GM06990 (cell line): Measurements from ENCODE around the gene JAZF1.

Experiments used
- DNase-seq: peaks from one replicate; pipeline ENCODE4 v3.0.0-alpha.2; 2011; ENCODE audit not compliant: insufficient read length; ENCODE audit errors: extremely low read depth
- H3K27me3 ChIP-seq: replicated peaks from 2 replicates; pipeline ENCODE4 v1.6.0; 2011; ENCODE audit warnings: low read length; ENCODE audit not compliant: control insufficient read depth, insufficient read depth
- H3K36me3 ChIP-seq: 2 replicates; pipeline ENCODE4 v1.5.1; 2011; ENCODE audit warnings: low read length; ENCODE audit not compliant: control insufficient read depth, insufficient read depth
- H3K4me3 ChIP-seq: replicated peaks from 2 replicates; pipeline ENCODE4 v1.5.1; 2011; ENCODE audit warnings: low read depth, mild to moderate bottlenecking, control low read depth, low read length
- TF ChIP-seq, protein P1 (sequence below): IDR thresholded peaks from 2 replicates; pipeline ENCODE4 v1.5.1; 2011; ENCODE audit warnings: low read length, control low read depth, mild to moderate bottlenecking, inconsistent platforms; ENCODE audit not compliant: insufficient read depth, poor library complexity, severe bottlenecking

Gene JAZF1

DNA sequence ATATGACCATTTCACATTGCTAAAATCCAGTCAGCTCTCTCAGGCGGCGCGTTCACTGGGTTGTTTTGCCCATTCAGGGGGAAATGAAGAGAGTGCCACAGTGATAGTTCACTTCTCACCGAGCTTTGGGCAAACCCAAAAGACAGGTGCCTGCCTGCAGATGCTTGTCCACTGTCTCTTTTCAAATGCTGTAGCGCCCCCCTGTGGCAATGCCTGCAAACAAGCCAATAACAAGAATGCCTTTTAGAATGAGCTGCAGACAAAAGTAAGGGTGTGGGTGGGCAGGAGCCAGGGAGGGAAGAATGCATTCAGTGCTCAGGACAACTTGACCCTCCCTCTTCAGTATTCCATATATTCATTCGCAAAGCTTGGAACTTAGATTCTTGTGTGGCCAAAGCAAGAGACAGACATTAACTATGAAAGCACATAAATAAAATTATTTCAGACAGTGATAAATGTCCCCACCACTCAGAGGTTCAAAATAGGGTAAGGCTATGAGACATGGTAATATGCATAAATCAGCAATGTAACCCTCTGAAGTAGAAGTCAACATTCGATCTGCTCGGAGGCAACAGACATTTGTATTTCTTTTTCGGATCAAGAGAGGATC lies 86.9 kb downstream of the JAZF1 start:
- TF ChIP-seq, protein P1, sequence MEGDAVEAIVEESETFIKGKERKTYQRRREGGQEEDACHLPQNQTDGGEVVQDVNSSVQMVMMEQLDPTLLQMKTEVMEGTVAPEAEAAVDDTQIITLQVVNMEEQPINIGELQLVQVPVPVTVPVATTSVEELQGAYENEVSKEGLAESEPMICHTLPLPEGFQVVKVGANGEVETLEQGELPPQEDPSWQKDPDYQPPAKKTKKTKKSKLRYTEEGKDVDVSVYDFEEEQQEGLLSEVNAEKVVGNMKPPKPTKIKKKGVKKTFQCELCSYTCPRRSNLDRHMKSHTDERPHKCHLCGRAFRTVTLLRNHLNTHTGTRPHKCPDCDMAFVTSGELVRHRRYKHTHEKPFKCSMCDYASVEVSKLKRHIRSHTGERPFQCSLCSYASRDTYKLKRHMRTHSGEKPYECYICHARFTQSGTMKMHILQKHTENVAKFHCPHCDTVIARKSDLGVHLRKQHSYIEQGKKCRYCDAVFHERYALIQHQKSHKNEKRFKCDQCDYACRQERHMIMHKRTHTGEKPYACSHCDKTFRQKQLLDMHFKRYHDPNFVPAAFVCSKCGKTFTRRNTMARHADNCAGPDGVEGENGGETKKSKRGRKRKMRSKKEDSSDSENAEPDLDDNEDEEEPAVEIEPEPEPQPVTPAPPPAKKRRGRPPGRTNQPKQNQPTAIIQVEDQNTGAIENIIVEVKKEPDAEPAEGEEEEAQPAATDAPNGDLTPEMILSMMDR, result peak; percentile 58
- no peak overlapping the region for H3K4me3 ChIP-seq

DNA sequence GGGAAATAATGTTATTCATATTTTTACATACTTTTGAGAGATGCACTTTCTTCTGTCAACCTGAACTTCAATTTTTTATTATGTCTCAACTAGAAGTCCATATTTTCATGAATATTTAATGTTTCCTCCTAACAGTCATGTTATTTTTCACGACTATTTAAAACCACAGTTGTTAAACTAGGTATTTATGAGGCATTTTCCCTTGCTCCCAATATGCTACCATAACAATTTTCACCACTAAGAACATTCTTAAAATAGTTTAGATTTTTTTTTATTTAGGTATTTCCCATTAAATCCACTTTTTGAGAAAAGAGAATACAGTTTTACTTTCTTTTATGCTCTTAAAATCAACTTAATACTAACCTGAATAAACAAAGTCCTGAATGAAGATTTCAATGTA lies 89.4 kb downstream of the JAZF1 start:
- H3K27me3 ChIP-seq, result no peaks in the 10 kb centered on the region
- H3K4me3 ChIP-seq, result no peak overlapping the region
- no peak for DNase-seq
- H3K36me3 ChIP-seq, result no peaks in the 10 kb centered on the region
- TF ChIP-seq, protein P1, result no peak

More for the DNA sequence above, 86.9 kb downstream of the JAZF1 start:
- DNase-seq, result no peak
- Histone ChIP-seq H3K36me3 (no peaks in the 10 kb centered on the region), H3K27me3 (no peaks in the 10 kb centered on the region)

DNA sequence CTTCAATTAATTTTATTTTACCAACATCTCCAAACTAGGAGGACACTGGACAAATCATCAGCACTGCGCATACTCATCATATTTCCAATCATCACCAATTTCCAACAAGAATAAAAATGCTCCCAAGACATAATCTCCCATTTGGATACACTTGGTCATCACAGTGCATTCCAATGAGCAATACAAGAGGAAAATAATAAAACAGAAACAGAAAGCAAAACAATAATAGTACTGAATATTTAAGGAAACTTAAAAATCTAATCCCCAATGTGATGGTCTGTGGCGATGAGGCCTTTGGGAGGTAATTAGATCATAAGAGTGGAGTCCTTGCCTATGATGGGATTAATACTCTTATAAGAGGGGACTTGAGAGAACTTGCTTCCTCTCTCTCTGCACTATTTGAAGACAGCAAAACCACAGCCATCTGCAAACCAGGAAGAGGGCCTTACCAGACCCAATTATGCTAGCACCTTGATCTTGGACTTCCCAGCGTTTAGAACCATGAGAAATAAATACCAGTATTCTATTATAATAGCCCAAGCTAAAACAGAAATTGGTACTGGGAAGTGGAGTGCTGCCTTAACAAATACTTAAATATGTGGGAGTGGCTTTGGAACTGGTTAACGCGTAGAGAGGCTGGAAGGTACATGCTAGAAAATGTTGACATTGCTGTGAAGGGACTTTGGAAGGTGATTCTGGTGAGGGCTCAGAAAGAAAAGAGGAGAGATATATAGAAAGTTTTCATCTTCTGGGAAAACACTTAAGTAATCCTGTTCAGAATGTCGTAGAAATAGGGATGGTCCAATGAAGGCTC lies 91.5 kb downstream of the JAZF1 start:
- H3K4me3 ChIP-seq, result no peak overlapping the region
- no peak for DNase-seq
- TF ChIP-seq, protein P1, result no peak

DNA sequence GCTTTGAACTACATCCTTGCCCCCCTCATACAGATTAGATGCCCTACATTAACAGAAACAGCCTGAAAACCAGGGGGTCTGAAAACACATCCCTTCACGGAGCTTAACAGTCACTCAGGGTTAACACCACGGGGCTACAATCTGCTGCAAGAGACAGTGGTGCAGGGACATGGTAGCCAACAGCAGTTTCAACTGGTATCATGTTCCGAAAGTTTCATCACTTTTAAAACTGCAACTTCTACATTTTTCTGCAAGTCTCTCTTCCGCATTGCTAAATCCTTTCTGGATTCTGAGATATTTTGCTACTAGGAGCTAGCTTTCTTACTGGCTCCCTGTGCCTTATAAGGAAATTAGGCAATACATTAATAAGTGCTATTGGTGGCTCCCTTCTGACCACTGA lies 92.6 kb downstream of the JAZF1 start:
- no peak overlapping the region for H3K4me3 ChIP-seq
- DNase-seq, result no peak
- no peaks in the 10 kb centered on the region for H3K36me3 ChIP-seq
- TF ChIP-seq, protein P1, result no peak
- no peaks in the 10 kb centered on the region for H3K27me3 ChIP-seq

More for the DNA sequence above, 91.5 kb downstream of the JAZF1 start:
- H3K36me3 ChIP-seq, result no peaks in the 10 kb centered on the region
- no peaks in the 10 kb centered on the region for H3K27me3 ChIP-seq

DNA sequence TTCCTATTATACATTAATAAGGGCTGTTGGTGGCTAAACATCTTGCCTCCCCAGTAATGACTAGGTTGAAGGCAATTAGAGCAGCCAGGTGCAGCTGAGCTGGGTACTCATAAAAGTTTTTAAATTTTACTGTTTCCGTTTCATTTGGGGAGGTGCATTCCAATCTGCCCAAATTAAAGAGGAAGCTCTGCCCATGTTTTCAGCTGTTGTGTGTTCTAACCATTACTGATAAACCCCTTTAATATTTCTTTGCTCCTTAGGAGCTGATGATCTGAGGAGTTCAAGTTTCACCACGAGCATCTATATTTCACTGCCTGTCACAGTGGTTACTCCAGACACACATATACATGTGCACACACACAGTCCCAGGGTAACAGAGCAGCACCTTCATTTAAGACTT lies 94.4 kb downstream of the JAZF1 start:
- H3K4me3 ChIP-seq, result no peak overlapping the region
- DNase-seq, result no peak

More for the DNA sequence above, 94.4 kb downstream of the JAZF1 start:
- Histone ChIP-seq H3K36me3 (no peaks in the 10 kb centered on the region), H3K27me3 (no peaks in the 10 kb centered on the region; the same call in 1 of the 2 replicates)
- TF ChIP-seq, protein P1, result no peak
